HUDEP-2 (cell line): ENCODE data around the gene GBX2.
"Not testable (repeated sequence)": the region's sequence is repeated elsewhere in the genome, so short reads cannot be mapped to it uniquely, and the experiment has no call there.

ENCODE experiments used
- DNase-seq, 76 experiments: peaks; one replicate each; lab custom pipeline; 2025; ENCODE audit not compliant: unreplicated experiment in 76 of 76; lab: John Stamatoyannopoulos, UW

Gene GBX2

DNA sequence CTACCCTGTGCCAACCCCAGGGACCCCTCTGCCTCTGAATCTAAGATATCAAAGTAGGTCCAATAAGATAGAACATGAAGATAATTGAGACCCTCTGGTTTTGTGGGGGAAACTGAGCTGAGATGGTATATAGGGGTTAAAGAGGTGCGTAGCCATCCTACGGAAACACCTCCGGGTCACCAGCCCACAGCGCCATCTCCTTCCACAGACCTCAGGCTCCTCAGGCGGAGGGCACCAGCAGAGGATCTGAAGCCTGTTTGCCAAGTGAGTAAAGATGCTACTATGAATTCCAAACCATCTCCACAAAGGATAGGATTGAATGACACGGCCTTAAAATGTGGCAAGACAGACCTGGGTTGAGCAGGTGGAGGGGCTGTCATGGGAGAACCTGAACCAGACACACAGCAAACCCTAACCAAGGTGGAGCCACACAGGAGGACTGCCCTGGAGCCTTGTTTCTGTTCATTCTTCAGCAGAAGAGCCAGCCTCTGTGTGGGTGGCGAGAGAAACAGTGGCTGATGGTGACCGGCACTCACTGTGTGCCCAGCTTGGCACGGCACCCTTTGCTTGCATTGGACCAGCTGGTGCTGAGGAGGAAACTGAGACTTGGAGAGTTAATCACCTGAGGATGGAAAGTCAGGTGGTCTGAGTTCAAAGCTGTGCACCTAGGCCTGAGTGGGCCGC is 10.2 kb downstream of the GBX2 start:
- DNase-seq = no peak

GRCh38 chr2:236157366-236157765 is 10.8 kb downstream of the GBX2 start:
- DNase-seq = no peak

GRCh38 chr2:236156860-236157194 is 11.4 kb downstream of the GBX2 start:
- no peak for DNase-seq

- no peak for DNase-seq
Observed at GRCh38 chr2:236156095-236156859, 11.9 kb downstream of the GBX2 start.

DNA sequence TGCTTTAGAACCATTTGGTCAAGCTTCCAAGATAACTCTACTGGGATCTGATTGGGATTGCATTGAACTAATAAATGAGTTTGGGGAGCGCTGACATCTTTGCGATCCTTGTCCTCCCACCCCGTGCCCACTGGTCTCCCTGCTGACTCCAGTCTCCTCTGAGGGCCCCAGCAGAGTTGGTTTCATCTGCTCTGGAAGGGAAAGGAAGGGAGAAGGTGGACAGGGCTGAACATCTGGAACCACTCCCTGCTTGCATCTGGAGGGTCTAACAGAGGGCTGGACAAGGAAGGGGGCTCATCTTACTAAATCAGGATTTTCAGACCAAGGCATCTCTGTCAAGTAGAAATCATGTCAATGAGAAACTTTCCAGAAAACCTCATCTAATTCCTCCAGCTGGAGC is 12.8 kb downstream of the GBX2 start:
- no peak for DNase-seq

GRCh38 chr2:236146436-236146835 is 21.8 kb downstream of the GBX2 start:
- no peak for DNase-seq

DNA sequence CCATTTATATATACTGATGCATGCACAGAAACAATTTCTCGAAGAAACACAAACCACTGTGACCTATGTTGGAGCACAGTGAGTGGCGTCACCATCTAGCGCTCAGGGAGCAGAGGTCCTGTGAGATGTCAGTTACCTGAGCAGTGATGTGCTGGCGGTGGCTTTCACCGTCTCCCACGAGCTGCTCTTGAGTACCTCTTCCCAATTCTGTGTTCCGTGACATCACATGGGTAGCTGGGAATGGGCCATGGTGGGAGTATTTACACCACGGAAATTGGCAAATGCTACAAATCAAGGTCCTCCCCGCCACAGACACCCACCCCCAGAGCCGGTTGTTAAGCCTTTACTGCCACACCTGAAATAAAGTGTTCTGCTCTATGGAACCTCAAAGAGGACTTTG is 24.4 kb downstream of the GBX2 start:
- DNase-seq = no peak

GRCh38 chr2:236141616-236142015 is 26.6 kb downstream of the GBX2 start:
- DNase-seq = not testable (repeated sequence)

GRCh38 chr2:236137066-236137465 is 31.1 kb downstream of the GBX2 start:
- no peak for DNase-seq

- DNase-seq = no peak
Observed at GRCh38 chr2:236136538-236136937, 31.6 kb downstream of the GBX2 start.

DNA sequence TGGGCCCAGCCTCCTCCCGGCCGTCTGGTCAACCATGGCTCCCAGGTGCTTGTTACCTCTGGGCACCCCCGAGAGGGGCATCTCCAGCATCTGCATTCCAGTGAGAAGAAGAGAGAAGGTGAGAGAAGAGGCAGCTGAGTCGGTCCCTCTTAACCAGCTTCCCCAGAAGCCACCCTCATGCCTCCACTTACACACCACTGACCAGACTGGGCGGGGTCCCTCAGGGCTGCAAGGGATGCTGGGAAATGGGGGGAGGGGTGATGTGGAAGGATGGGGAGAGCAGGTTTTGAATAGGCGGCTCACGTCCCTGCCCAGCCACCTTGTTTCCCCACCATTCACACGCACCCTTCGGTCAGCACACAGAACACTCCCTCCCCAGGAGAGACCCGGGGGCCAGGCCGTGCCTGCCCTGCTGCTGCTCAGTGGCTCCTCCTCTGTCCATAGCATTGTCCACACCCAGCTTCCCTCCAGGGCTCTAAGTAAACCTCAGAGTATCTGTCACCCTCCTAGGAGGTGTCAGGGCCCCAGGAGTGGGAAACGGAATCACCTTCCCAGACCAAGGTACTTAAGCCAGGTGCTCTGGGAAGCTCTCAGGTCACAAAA is 34.7 kb downstream of the GBX2 start:
- no peak for DNase-seq

GRCh38 chr2:236131073-236131692 is 37.0 kb downstream of the GBX2 start:
- no peak for DNase-seq

- no peak for DNase-seq
Observed at GRCh38 chr2:236130349-236130998, 37.7 kb downstream of the GBX2 start.

DNA sequence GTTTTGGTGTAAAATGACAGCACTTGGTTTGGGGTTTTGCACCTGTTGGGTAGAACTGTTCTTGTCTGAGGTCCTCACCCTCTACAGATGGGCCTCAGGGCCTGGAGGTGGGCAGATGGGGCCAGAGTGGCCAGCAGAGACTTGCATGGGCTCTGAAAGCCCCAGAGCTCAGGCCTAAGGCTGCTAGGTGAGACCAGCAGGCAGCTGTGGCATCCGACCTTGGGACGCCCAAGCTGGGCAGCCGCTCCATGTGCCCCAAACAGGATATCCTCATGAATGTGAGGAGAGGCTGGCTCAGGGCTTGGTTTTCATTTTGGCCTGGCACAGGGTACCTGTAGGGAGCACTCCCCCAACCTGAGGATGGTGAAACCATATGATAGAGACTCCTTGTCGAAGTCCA is 38.3 kb downstream of the GBX2 start:
- no peak for DNase-seq

- no peak for DNase-seq
Observed at GRCh38 chr2:236128321-236128720, 39.9 kb downstream of the GBX2 start.

- no peak for DNase-seq
Observed at GRCh38 chr2:236127010-236127409, 41.2 kb downstream of the GBX2 start.

GRCh38 chr2:236125541-236125940 is 42.6 kb downstream of the GBX2 start:
- DNase-seq = no peak

DNA sequence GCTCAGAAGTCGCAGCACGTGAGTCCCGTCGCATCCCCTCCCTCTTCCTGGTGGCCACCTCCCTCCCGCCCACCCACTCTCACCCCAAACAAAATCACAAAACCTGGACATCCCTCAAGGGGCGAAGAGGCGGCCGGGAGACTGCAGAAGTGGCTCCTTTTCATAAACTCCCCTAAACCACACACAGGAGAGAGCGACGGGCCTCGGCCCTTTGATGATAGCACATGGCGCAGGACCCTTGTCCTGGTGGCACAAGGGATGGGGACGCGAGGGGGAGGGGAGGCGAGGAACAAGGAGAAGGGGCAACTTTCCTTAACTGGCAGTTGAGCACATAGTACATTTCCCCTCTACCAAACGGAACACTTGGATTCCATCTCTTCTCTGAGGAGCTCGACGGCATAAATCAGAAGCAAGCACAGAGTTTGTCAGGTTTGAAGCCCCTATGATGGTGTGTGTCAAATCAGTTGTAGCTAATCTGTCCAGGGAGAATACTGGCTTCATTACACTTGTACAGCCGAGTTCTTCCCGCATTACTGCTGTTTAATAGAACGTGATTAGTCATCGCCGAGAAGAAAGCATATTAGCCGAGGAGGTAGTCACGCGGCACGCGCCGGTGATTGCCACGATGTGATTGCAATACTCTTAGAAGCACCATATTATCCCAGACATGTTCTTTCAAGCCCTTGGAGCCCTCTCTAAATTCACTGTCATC is 43.8 kb downstream of the GBX2 start:
- no peak for DNase-seq

GRCh38 chr2:236123716-236124115 is 44.5 kb downstream of the GBX2 start:
- no peak for DNase-seq

GRCh38 chr2:236122236-236122635 is 46.0 kb downstream of the GBX2 start:
- DNase-seq = no peak
